Left lobe of liver (tissue), 2 donors: ENCODE results near the gene TFF2. TPM values are rescaled to one million over a fixed set of nuclear protein-coding genes. Genes with fewer than 3 reads are reported as not detected.

Source experiments
- ATAC-seq: fragments of 200-7000 bp; cut with Tn5 transposase; one replicate; pipeline ENCODE4 v1.9.1; 2020; ENCODE audit warnings: mild to moderate bottlenecking, moderate library complexity
- DNase-seq: peaks from one replicate; pipeline ENCODE4 v3.0.0-alpha.2; 2020; ENCODE audit warnings: low spot score
- total RNA-seq: library from RNA; stranded (reverse); gene quantifications from one replicate; pipeline ENCODE4 v1.2.1, GENCODE V29; 2021
- donor health status: DM: no; HTN: no; CAD: no; lungs with moderate emphysema.
- donor health status: DM: no; HTN: yes; CAD: no.

The TFF2 gene
- total RNA-seq, 1 donor from 2014 or later: 0.25 TPM

- ATAC-seq (no peak), DNase-seq (peak; percentile 23)
Observed at GRCh38 chr21:42324896-42325295, 25.9 kb downstream of the TFF2 start.

- no peak for ATAC-seq
- no peak for DNase-seq
Observed at GRCh38 chr21:42321845-42322244, 28.9 kb downstream of the TFF2 start.

- DNase-seq: no peak
- no peak for ATAC-seq
Observed at GRCh38 chr21:42321231-42321630, 29.6 kb downstream of the TFF2 start.

GRCh38 chr21:42320791-42321190 lies 30.0 kb downstream of the TFF2 start:
- ATAC-seq (no peak), DNase-seq (no peak)

- ATAC-seq (no peak), DNase-seq (no peak)
Observed at GRCh38 chr21:42319851-42320572, 30.8 kb downstream of the TFF2 start.

GRCh38 chr21:42319376-42319775 lies 31.4 kb downstream of the TFF2 start:
- ATAC-seq: peak; percentile 21
- DNase-seq: no peak

- DNase-seq: no peak
- no peak for ATAC-seq
Observed at GRCh38 chr21:42317826-42318746, 32.7 kb downstream of the TFF2 start.

- ATAC-seq (no peak), DNase-seq (no peak)
Observed at GRCh38 chr21:42317341-42317741, 33.5 kb downstream of the TFF2 start.

GRCh38 chr21:42316891-42317290 lies 33.9 kb downstream of the TFF2 start:
- DNase-seq (no peak), ATAC-seq (no peak)

- ATAC-seq (peak; percentile 26), DNase-seq (no peak)
Observed at GRCh38 chr21:42315296-42315891, 35.4 kb downstream of the TFF2 start, which contains the start of gene TFF3. TSS of gene TFF3 (minus strand) at chr21:42315409. CDS start at chr21:42315374, 35 bp downstream.

- ATAC-seq: no peak
Observed at GRCh38 chr21:42314616-42315295, 36.0 kb downstream of the TFF2 start.

GRCh38 chr21:42313501-42313969 lies 37.3 kb downstream of the TFF2 start:
- DNase-seq (no peak), ATAC-seq (peak; percentile 31)

More at GRCh38 chr21:42314616-42315295, 36.0 kb downstream of the TFF2 start:
- DNase-seq: no peak

- no peak for DNase-seq
- no peak for ATAC-seq
Observed at GRCh38 chr21:42312626-42313104, 38.1 kb downstream of the TFF2 start.

GRCh38 chr21:42311816-42312625 lies 38.8 kb downstream of the TFF2 start:
- DNase-seq (no peak), ATAC-seq (no peak)

GRCh38 chr21:42311160-42311559 lies 39.6 kb downstream of the TFF2 start:
- DNase-seq: no peak
- ATAC-seq: no peak

GRCh38 chr21:42310411-42311001 lies 40.3 kb downstream of the TFF2 start:
- ATAC-seq (no peak), DNase-seq (no peak)

- no peak for DNase-seq
- ATAC-seq: peak; percentile 68
Observed at GRCh38 chr21:42309753-42310213, 41.0 kb downstream of the TFF2 start.

GRCh38 chr21:42308914-42309752 lies 41.7 kb downstream of the TFF2 start:
- DNase-seq (no peak), ATAC-seq (no peak)
